Measurements from ENCODE around the gene ATG4D. TPM values are rescaled to one million over a fixed set of nuclear protein-coding genes. Genes with fewer than 3 reads are reported as not detected.

Gene ATG4D
- total and polyA plus RNA-seq, 10 of the 15 experiments (the other 5 are each of a cell fraction or from before 2014, with no cell fraction given), result 0.39 to 28.7 (median 13.4) TPM

GRCh38 chr19:10580979-10581631 is 37.4 kb downstream of the ATG4D start (continued):
- TF ChIP-seq NKRF (conservative IDR thresholded peaks at IDR 0.05), result 0 out of 2 replicates have a peak, but pooled peaks have one; percentile 26
- no peak for TF ChIP-seq BCL3 (IDR thresholded peaks at IDR 0.05; ENCODE audit: borderline replicate concordance, insufficient read depth, low read depth, low read length, poor library complexity, severe bottlenecking)
- TF ChIP-seq USF1 (IDR thresholded peaks at IDR 0.05; ENCODE audit: borderline replicate concordance, extremely low read length, insufficient read depth, low read depth, low read length), result peak; percentile 14
- no peak for TF ChIP-seq CHD1 (IDR thresholded peaks at IDR 0.05; ENCODE audit: low read depth, low read length)
- no peak for TF ChIP-seq BMI1 (IDR thresholded peaks at IDR 0.05; ENCODE audit: borderline replicate concordance)
- no peak for TF ChIP-seq SMAD1 (IDR thresholded peaks at IDR 0.05; ENCODE audit: low read depth, partially characterized antibody)
- TF ChIP-seq CBFB (IDR thresholded peaks at IDR 0.05; ENCODE audit: low read depth), result no peak
- no peak for TF ChIP-seq YBX1 (IDR thresholded peaks at IDR 0.05)
- no peak for TF ChIP-seq NRF1 (conservative IDR thresholded peaks at IDR 0.05; ENCODE audit: low read depth, low read length)
- no peak for TF ChIP-seq ZNF274 (IDR thresholded peaks at IDR 0.05; ENCODE audit: insufficient read depth, insufficient read length)
- TF ChIP-seq ZBTB40 (IDR thresholded peaks at IDR 0.05; ENCODE audit: borderline replicate concordance), result no peak

Measured in GM12878 (cell line).